GM19193 (cell line): Measurements from ENCODE around the gene SLC28A1.

Source experiments
- POLR2A ChIP-seq: IDR thresholded peaks from 4 replicates; pipeline ENCODE4 v1.6.1; 2011; ENCODE audit not compliant: insufficient read depth, insufficient read length; ENCODE audit errors: extremely low read depth

Gene SLC28A1

DNA sequence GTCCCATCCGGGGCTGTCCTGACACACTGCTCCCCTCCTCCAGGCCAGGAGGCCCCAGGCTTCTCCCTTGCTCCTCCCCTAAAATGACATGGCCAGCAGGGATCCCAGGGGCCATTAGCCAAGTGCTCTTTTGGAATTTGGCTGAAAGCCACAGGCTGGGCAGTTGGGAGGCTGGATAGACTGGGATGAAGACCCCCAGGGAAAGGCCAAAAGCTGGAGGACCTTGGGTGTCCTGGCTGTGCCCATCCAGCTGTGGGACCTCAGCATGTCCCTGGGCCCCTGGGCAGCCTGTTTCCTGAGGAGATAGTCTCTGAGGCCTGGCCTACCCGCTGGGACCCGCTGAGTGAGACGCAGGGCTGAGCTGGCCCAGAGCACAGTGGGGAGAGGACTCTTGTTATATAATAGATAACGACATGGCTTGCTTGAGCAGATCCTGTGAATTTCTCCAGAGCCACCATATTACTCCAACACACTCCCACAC, 91.4 kb downstream of the SLC28A1 start:
- TF ChIP-seq POLR2A, result no peak

DNA sequence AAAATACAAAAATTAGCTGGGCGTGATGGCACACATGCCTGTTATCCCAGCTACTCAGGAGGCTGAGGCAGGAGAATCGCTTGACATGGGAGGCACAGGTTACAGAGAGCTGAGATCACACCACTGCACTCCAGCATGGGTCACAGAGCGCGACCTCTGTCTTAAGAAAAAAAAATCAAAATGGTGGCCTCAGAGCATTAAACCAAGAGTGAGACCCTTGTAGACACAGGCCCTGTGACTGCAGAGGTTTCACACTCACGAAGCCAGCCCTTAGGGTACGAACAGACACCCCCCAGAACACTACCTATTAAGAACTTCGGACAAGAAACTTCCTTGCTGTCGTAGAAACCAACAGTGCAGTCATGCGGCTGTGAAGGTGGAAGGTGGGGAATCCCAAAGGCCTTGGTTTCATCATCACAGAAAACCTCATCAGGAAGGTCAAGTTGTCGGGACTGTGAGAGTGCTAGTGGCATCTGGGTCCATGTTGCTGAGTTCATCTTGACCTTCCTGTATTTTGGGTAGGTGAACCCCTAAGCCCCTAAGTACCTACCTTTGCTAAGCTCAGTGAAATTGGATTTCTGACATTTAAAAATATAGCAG, 92.4 kb downstream of the SLC28A1 start:
- TF ChIP-seq POLR2A, result no peak

DNA sequence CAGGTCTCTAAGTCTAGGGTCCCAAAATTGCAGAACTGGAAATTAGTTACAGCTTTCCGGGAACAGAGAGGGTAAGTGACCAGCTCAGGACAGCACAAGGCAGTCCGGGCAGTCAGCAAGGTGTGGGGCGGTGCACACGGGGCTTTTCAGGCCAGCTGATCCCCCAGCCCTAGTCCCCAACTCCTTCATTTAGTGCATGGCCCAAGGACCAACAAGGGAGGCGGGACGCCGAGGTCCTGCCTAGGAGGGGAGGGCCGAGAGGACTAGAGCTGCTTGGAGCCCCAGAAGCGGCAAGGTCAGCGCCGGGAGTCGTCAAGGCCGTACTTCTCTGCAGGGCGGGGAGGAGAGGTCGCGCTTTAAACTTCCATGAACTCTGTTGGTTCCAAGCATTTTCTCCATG, 95.2 kb downstream of the SLC28A1 start:
- TF ChIP-seq POLR2A, result no peak

DNA sequence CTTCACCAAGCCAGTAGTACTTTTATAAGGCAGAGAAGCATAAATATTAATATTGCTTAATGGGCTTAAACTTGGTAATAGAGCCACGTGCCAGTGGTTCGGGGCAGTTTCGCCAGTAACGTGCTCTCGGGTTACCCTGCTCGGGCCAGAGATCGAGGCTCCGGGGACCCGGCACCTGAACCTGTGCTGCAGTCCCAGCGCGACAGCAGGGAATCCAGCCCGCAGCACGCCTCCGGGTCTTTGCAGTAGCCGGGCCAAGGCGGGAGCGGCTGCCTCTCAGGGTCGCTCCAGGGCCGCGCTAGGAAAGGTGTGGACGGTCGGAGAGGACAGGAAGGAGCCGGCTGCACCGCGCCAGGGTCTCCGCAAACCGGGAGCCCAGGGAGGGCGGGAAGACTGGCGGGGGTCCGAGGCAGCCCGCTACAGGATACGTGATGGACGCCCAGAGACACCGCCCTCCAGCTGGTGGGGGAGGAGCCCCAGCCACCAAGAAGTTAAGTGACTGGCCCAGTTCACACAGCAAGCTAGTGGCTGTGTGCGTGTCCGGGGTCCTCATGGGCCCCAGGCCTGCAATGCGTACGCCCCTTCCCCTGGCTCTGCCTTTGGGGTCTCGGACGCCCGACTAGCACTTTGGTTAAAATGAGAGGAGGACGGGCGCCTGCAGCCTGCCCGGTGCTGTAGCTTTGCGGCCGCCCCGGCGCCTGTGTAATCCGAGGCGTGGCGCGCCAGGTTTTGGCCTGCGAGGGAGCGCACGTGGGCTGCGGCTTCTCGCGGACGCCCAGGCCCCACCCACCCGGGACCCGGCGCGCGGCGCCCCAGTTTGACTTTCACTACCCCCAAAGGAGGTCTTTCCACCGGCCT, 96.0 kb downstream of the SLC28A1 start:
- peak; percentile 61 for TF ChIP-seq POLR2A

DNA sequence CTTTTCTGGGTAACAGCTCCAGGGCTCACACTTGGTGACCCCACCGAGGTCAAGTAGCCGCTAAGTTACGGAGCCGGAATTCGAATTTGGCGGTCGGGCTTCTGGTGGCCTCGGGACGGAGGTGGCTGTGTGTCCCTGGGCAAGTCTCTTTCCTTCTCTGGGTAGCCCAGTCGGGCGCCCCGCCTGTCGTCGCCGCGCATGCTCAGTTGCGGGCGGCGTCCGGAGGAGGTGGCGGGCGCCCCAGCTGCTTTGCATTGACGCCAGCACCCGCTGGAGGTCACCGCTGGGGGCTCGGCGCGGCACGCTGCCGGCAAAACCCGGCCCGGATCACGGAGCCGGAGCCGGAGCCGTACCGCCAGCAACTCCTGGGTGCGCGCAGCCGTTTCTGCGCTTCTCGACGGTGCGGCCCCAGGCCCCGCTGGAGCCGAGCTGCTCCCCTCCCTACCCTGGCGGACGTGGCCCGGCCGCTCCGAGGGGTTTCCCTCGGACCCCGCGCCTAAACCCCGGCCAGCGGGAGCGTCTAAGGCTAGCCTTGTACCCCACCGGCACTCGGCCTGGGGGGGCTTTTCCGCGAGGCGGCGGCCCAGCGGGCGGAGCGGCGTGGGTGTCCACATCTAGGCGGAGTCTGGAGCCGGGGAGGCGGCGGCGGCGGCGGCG, 96.7 kb downstream of the SLC28A1 start:
- peak; percentile 52 for TF ChIP-seq POLR2A

DNA sequence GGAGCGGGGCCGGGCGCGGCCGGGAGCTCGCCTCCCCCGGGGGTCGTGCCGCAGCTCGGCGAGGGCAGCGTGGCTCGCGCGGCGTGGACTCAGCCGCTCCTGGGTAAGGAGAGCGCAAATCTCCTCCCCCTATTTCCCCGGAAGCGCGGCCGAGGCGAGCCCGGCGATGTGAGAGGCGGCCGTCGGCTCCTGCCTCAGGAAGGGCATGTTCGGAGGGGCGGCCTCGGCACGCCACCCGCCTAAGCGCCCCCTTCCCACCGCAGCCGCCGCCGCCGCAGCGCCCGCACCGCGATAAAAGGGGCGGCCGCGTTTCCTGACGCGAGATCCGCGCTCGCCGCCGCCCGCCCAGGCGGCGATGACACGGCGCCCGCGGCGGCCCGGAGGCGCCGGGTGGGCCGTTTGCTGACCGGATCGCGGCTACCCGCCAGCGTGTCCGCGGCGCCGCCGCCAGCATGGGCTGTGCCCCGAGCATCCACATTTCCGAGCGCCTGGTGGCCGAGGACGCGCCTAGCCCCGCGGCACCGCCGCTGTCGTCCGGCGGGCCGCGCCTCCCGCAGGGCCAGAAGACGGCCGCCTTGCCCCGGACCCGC, 97.3 kb downstream of the SLC28A1 start, which contains the start of gene PDE8A:
TSS of gene PDE8A (plus strand) at position 146 of the 590 bp plus-strand sequence. CDS start at position 453, 307 bp downstream.
- peak; percentile 55 for TF ChIP-seq POLR2A

DNA sequence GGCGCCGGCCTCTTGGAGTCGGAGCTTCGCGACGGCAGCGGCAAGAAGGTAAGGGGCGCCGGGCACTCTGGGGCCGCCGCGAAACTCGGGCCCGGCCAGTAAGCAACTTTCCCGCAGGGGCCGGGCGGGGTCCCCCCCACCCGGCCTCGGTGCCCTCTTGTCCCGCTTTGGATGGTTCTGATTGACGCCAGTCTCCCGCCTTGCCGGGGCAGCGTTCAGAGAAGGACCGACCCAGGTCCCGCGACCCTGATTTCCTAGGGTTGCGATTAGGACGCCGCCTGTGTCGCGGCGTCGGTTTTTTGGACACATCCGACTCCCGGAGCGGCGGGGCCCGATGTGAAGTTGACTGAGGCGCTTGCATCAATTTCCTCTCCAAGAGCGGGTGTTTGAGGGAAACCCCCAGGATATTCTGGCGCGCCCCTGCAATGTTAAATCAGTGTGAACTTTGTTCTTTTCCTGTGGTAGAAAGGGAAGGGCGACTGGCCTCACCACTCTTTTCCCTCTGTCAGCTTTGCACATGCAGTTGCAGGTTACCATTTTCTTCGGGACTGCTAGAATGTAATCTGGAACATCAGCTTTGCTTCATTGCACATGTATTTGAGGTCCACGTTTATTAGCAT, 97.9 kb downstream of the SLC28A1 start:
- TF ChIP-seq POLR2A, result peak; percentile 75

DNA sequence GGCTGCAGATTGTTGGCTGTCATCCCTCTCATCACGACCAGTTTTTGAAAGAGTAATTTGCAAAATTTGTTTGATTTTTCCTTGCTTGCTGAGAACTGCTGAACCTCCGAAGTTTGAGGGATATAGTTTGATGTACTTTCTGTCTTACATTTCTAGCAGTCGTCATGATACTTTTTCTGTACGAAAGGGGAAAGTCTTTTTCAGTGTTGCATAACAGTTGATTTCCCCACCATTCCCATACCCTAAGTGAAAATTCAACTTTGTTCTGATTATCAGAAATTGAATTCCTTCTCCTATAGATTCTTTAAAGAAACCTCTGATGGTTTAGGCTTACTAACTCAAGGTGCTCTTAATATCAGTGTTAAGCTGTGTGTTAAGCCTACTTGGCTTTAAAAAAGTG, 98.8 kb downstream of the SLC28A1 start:
- TF ChIP-seq POLR2A, result no peak

DNA sequence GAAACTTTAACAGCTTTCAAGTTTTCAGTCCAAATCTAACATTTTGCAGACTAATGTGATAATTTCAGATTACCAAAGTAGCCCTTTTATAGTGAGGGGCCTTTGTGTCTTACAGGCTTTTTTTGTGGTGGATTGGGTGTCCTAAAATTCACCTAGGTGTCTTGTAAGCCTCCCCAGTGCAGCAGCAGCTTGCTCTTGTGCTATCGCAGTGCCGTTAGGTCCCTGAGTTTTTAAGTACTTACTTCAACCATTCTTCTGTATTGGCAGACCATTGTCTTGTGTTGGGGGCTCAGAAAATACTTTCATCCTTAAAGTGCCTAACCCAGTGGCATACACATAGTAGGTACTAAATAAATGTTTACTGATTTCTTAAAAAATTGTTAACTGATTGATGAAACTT, 99.2 kb downstream of the SLC28A1 start:
- no peak for TF ChIP-seq POLR2A

DNA sequence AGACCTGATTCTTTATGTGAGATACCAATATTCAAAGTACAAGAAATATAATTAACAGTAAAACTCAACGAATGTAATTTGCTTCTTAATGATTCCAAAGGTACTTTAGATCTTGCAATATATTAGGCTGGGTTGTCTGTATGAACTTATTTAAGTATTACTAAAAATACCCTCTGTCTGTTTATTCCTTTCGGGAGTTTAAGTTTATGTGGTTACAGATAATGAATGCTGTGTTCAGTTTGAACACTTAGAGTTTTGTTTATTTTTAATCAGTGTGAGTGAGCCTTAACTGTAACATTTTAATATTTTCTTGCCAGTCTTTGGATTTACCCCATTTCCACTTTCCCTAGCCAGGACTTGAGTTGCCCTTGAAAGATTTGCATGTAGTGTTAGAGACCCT, 100.7 kb downstream of the SLC28A1 start:
- TF ChIP-seq POLR2A, result no peak

DNA sequence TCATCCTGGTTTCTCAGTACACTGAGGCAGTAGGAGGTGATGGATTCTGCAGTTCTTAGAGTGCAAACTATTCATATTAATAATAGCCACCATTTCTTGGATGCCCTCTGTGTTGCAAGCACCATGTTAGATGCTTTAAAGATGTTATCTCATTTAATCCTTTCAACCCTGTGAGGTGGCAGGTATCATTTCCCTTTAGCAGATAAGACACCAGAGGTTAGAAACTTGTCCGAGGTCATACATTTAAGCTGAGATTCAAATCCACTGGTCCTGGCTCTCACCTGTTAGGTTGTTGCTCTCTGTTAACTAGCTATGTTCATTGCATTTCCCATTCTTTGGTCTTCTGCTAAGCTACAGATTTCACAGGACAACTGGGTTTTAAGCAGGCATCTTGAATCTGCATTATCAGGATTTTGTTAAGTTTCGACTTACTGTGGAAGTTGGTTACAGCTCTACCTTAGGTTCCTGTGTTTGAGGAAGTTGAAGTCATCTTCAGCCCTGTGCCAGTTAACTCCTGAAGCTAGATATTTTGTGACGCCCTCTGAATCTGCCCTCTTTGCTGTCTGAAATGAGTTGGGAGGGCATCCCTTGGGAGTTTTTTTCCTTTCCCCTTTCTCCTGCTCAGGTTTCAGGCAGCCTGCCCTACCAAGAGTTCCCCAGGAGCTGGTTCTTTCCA, 103.6 kb downstream of the SLC28A1 start:
- no peak for TF ChIP-seq POLR2A

DNA sequence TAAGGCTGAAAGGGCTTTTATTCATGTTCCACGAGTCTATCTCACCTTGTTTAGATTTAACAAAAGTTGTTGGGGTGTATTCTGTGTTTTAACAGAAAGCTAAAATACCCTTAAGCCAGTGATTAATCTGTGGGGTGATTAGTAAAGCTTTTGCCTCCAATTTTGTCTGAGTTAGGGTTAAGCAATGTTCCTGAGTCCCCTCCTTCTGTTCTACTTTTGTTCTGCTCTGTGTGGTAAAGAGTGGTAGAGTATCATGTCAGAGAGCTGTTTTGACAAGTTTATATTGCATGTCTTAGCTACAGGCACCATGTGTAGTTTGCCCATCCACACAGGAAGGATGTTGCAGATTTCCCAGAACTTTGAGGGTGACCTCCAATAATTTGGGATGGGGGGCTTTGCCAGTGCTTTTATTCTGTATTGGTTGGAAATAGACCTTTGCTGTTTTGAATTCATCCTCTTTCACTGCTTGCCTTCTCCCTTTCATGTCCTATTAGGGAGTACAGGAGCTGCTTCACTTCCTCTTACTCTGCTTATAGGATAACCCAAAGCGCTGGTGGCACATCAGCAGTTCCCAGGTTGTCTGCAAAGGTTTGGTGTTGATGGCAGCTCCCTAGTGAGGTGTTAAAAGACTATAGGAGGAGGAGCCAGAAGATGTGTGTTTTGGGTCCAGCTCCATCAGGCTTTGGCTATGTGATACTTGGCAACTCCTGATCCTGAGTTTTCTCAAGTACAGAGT, 104.6 kb downstream of the SLC28A1 start:
- TF ChIP-seq POLR2A, result no peak

DNA sequence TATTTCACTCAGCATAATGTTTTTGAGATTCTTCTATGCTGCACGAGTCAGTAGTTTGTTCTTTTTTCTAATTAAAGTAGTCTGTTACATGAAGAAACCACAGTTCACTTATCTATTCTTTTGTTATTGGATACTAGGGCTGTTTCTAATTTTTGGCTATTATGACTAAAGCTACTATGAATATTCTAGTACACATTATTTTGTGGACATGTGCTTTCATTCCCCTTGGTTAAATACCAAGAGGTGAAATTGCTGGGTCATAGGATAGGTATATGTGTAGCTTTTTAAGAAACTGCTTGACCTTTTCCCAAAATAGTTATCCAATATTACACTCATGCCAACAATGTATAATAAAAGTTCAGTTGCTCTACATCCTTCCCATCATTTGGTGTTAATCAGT, 106.0 kb downstream of the SLC28A1 start:
- no peak for TF ChIP-seq POLR2A
